ENCODE measurements around the gene ACTL7B.

- TF ChIP-seq, protein P1, sequence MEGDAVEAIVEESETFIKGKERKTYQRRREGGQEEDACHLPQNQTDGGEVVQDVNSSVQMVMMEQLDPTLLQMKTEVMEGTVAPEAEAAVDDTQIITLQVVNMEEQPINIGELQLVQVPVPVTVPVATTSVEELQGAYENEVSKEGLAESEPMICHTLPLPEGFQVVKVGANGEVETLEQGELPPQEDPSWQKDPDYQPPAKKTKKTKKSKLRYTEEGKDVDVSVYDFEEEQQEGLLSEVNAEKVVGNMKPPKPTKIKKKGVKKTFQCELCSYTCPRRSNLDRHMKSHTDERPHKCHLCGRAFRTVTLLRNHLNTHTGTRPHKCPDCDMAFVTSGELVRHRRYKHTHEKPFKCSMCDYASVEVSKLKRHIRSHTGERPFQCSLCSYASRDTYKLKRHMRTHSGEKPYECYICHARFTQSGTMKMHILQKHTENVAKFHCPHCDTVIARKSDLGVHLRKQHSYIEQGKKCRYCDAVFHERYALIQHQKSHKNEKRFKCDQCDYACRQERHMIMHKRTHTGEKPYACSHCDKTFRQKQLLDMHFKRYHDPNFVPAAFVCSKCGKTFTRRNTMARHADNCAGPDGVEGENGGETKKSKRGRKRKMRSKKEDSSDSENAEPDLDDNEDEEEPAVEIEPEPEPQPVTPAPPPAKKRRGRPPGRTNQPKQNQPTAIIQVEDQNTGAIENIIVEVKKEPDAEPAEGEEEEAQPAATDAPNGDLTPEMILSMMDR (IDR thresholded peaks at IDR 0.05; ENCODE audit: insufficient read depth, low read depth, low read length), result no peak
- no peak for TF ChIP-seq EZH2 (IDR thresholded peaks at IDR 0.05; ENCODE audit: insufficient read depth, low read length)
Measured at GRCh38 chr9:108832179-108832500, 23.6 kb downstream of the ACTL7B start.
